Lower leg skin (tissue), 4 donors: ENCODE results near the gene TMEM209. TPM values are rescaled to one million over a fixed set of nuclear protein-coding genes. Genes with fewer than 3 reads are reported as not detected.
"Not testable (repeated sequence)": the region's sequence is repeated elsewhere in the genome, so short reads cannot be mapped to it uniquely, and the experiment has no call there.

Experiments
- DNase-seq, 2 donors: peaks; one replicate each; pipeline ENCODE4 v3.0.0-alpha.2; 2019; ENCODE audit warnings: low spot score in 2 of 2
- H3K4me3 ChIP-seq: fragments of 200-600 bp; sonication (generic); 2 replicates; pipeline ENCODE4 v1.5.1; 2017; ENCODE audit warnings: mild to moderate bottlenecking, low read depth; ENCODE audit not compliant: poor library complexity, severe bottlenecking
- CTCF ChIP-seq, 3 donors: fragments of 450-650 bp; IDR thresholded peaks; one replicate each; pipeline ENCODE4 v1.5.1; 2016; ENCODE audit warnings: antibody characterized with exemption in 3 of 3, mild to moderate bottlenecking in 3 of 3, moderate library complexity in 2 of 3
- POLR2A ChIP-seq, 2 donors: fragments of 450-650 bp; IDR thresholded peaks; one replicate each; pipeline ENCODE4 v1.6.1; 2016 to 2017; ENCODE audit warnings: antibody characterized with exemption in 2 of 2, mild to moderate bottlenecking in 1 of 2, moderate library complexity in 1 of 2
- WGBS, 2 donors: methylation state at CpG; one replicate each; pipeline ENCODE4 v1.1.5; 2018; 5-methylcytosine and 5-hydroxymethylcytosine counted together
- intact Hi-C: fragments of 100-400 bp; cut with DNase I; formaldehyde crosslinking; loops from one replicate; pipeline ENCODE4 v1.15.0; 2023; ENCODE audit warnings: low total_unique reads
- total RNA-seq, 4 donors: library from RNA; depleted of rRNA; stranded (reverse); fragments of >200 nt; gene quantifications; one replicate each; pipeline ENCODE4 v1.1.0, GENCODE V29; 2016

Gene TMEM209
- total RNA-seq, 4 donors from 2014 or later, result 8.0 to 12.7 (median 9.7) TPM

GRCh38 chr7:130240240-130240639 is 35.0 kb upstream of the TMEM209 start:
- TF ChIP-seq POLR2A (IDR thresholded peaks at IDR 0.05), result no peak
- no peak for TF ChIP-seq CTCF (IDR thresholded peaks at IDR 0.05)
- intact Hi-C loops, result no loop called here
- no peak for DNase-seq
- 84 to 91% methylated on average over 1 of the region's 1 CpG for WGBS, 2 donors
- no peak overlapping the region for H3K4me3 ChIP-seq

GRCh38 chr7:130236361-130236760 is 31.2 kb upstream of the TMEM209 start:
- intact Hi-C loops, DNase-seq, H3K4me3 ChIP-seq: not testable (repeated sequence)
- 80 to 82% methylated on average over 4 of the region's 4 CpGs for WGBS, 2 donors

GRCh38 chr7:130234078-130234477 is 28.9 kb upstream of the TMEM209 start:
- DNase-seq, result no peak
- intact Hi-C loops, result no loop called here
- no peak overlapping the region for H3K4me3 ChIP-seq
- WGBS, 2 donors, result 94 to 95% methylated on average over 2 of the region's 2 CpGs
- TF ChIP-seq CTCF (IDR thresholded peaks at IDR 0.05) (no peak), POLR2A (IDR thresholded peaks at IDR 0.05) (no peak)

GRCh38 chr7:130232209-130232608 is 27.0 kb upstream of the TMEM209 start:
- intact Hi-C loops, result no loop called here
- H3K4me3 ChIP-seq, result no peak overlapping the region
- WGBS, 2 donors, result 81 to 95% methylated on average over 2 of the region's 2 CpGs
- no peak for DNase-seq
- no peak for TF ChIP-seq POLR2A (IDR thresholded peaks at IDR 0.05)
- no peak for TF ChIP-seq CTCF (IDR thresholded peaks at IDR 0.05)

- TF ChIP-seq POLR2A (IDR thresholded peaks at IDR 0.05) (no peak), CTCF (IDR thresholded peaks at IDR 0.05) (no peak)
- WGBS, 2 donors, result 78 to 88% methylated on average over 6 of the region's 6 CpGs
- DNase-seq, result no peak
- H3K4me3 ChIP-seq, result no peak overlapping the region
- intact Hi-C loops, result no loop called here
Observed at GRCh38 chr7:130231792-130232191, 26.6 kb upstream of the TMEM209 start.

GRCh38 chr7:130229981-130230380 is 24.8 kb upstream of the TMEM209 start:
- H3K4me3 ChIP-seq, DNase-seq, intact Hi-C loops: not testable (repeated sequence)
- WGBS, 2 donors, result 92 to 93% methylated on average over 14 to 28 of the region's 28 CpGs

- intact Hi-C loops, result no loop called here
- DNase-seq, result no peak
- 84 to 85% methylated on average over 7 of the region's 7 CpGs for WGBS, 2 donors
- no peak for TF ChIP-seq CTCF (IDR thresholded peaks at IDR 0.05)
- no peak for TF ChIP-seq POLR2A (IDR thresholded peaks at IDR 0.05)
- no peak overlapping the region for H3K4me3 ChIP-seq
Observed at GRCh38 chr7:130228840-130229502, 23.8 kb upstream of the TMEM209 start.
